Measurements from ENCODE around the gene IGSF23. TPM values are rescaled to one million over a fixed set of nuclear protein-coding genes. Genes with fewer than 3 reads are reported as not detected.
"Not testable (repeated sequence)": the region's sequence is repeated elsewhere in the genome, so short reads cannot be mapped to it uniquely, and the experiment has no call there.

The IGSF23 gene
- total and polyA plus RNA-seq, 2 of the 4 experiments (the other 2 are of a cell fraction) = 0.27 TPM; not detected in 1

GRCh38 chr19:44591340-44591993, 21.9 kb upstream of the IGSF23 start:
- H2BK5ac ChIP-seq (ENCODE audit: low read depth, low read length, poor library complexity, severe bottlenecking); H3K56ac ChIP-seq (ENCODE audit: extremely low read depth, insufficient read depth, low read length); H3K27me3 ChIP-seq (ENCODE audit: control insufficient read depth, insufficient read depth, low read length); intact Hi-C loops (cut with micrococcal nuclease); H3K14ac ChIP-seq (replicated peaks; ENCODE audit: low read depth, low read length); ATAC-seq (ENCODE audit: low read depth); dilution Hi-C loops (cut with HindIII; ENCODE audit: low sequenced_read_pairs, unreplicated experiment); H2BK15ac ChIP-seq (ENCODE audit: low read depth, low read length); H3K9me3 ChIP-seq (ENCODE audit: control insufficient read depth, insufficient read depth, low read length); H4K5ac ChIP-seq (ENCODE audit: low read depth, low read length); H4K91ac ChIP-seq (ENCODE audit: insufficient read depth, low read depth, low read length); CTCF ChIA-PET; BruUV-seq (replicated peaks); H3K23ac ChIP-seq (ENCODE audit: low read depth, low read length); in situ Hi-C loops (cut with MboI; ENCODE audit: low sequenced_read_pairs); H4K20me1 ChIP-seq (ENCODE audit: insufficient read depth, low read length); H3K4ac ChIP-seq (ENCODE audit: low read depth, low read length); H2AK9ac ChIP-seq (replicated peaks; ENCODE audit: low read depth, low read length, poor library complexity); H3K36me3 ChIP-seq (ENCODE audit: control insufficient read depth, insufficient read depth, low read length); H3K4me3 ChIP-seq (ENCODE audit: insufficient read depth, low read depth, low read length); POLR2A ChIA-PET (ENCODE audit: unreplicated experiment); DNase-seq; H2AFZ ChIP-seq (replicated peaks; ENCODE audit: low read length, poor library complexity); H3K27ac ChIP-seq (ENCODE audit: insufficient read depth, low read length); H2AK5ac ChIP-seq (ENCODE audit: low read depth, low read length); H3K4me2 ChIP-seq (ENCODE audit: low read depth, low read length); H3K79me1 ChIP-seq (ENCODE audit: low read depth in 1 of 2, low read length in 2 of 2); H3K9ac ChIP-seq (ENCODE audit: low read depth, low read length); H3K18ac ChIP-seq (ENCODE audit: low read depth, low read length): not testable (repeated sequence)
- 0 out of 4 replicates have a peak overlapping the region, but pooled peaks of 1 of the 2 experiments have one; percentile 27 for H4K8ac ChIP-seq (ENCODE audit: low read depth in 2 of 2, low read length in 2 of 2)
- WGBS, 2 experiments (ENCODE audit: extremely low coverage in 2 of 2, insufficient read length in 1 of 2) = 89% methylated on average over 3 of the region's 9 CpGs; no CpG with 5 or more reads in 1 of the 2 experiments
- peak overlapping the region; percentile 91; the same call in 1 of the 2 replicates for H2BK120ac ChIP-seq (ENCODE audit: low read depth, low read length)
- H3K9me1 ChIP-seq (ENCODE audit: insufficient read depth, low read length) = peaks cover 10% of the 10 kb centered on the region; the same call in 1 of the 2 replicates
- peaks cover 11% of the 10 kb centered on the region for H3K4me1 ChIP-seq (ENCODE audit: control insufficient read depth, insufficient read depth, low read length)
- H2BK20ac ChIP-seq (ENCODE audit: low read depth, low read length) = 0 out of 2 replicates have a peak overlapping the region, but pooled peaks have one; percentile 24

Data from IMR-90 (cell line).